ENCODE results near the gene DLGAP1.

- TF ChIP-seq CTCF (IDR thresholded peaks at IDR 0.05; ENCODE audit: low read depth, low read length) (no peak), MAX (IDR thresholded peaks at IDR 0.05; ENCODE audit: low read depth, low read length) (no peak), POLR2A (IDR thresholded peaks at IDR 0.05; ENCODE audit: extremely low read depth, insufficient read length) (no peak)
Measured at GRCh38 chr18:3607309-3608098, 847.6 kb downstream of the DLGAP1 start.

All from NB4 (cell line).